AG10803 (cell line): ENCODE results near the gene HMGCS2.
"Not testable (repeated sequence)": the region's sequence is repeated elsewhere in the genome, so short reads cannot be mapped to it uniquely, and the experiment has no call there.

Source experiments
- DNase-seq: peaks from one replicate; pipeline ENCODE4 v3.0.0; 2010; ENCODE audit warnings: low read depth
- H3K4me3 ChIP-seq: 2 replicates; pipeline ENCODE4 v1.5.1; 2011; ENCODE audit warnings: mild to moderate bottlenecking, low read length, control low read depth
- TF ChIP-seq, protein P1 (sequence below): conservative IDR thresholded peaks from 2 replicates; pipeline ENCODE4 v1.5.1; 2011; ENCODE audit warnings: mild to moderate bottlenecking, low read length, control low read depth, inconsistent platforms

HMGCS2 gene

DNA sequence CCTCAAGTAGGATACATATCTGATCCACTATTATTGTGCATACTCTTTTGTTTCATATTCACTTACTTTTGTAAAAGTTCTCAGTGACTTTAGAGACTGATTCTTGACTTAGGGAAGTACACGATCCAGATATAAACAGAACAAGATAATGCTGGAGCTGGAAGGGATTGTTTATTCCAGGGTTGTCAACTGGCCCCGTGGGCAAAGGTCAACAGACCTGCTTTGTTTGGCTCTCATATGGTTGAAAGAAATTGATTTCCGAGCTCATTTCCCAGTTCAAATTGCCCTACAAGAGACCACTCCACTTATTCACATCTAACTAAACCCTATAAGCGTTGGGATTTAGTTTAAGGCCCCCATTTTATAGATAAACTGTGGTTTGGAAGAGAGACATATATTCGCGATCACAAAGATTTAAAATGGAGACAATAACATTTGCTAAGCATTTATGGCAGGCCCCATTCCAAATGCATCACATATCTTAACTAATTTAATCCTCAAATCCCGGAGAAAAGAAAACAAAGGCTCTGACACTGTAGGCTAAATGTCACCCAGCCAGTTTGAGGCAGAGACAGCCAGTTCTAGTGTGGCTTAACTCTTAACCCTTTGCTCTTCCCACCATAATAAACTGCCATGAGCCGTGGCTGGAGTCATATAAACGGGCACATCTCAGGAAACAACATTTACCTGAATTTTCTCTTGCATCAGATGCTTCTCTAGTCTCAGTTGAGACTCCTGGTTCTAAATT, 21.9 kb upstream of the HMGCS2 start:
- H3K4me3 ChIP-seq = no peak overlapping the region
- TF ChIP-seq, protein P1, sequence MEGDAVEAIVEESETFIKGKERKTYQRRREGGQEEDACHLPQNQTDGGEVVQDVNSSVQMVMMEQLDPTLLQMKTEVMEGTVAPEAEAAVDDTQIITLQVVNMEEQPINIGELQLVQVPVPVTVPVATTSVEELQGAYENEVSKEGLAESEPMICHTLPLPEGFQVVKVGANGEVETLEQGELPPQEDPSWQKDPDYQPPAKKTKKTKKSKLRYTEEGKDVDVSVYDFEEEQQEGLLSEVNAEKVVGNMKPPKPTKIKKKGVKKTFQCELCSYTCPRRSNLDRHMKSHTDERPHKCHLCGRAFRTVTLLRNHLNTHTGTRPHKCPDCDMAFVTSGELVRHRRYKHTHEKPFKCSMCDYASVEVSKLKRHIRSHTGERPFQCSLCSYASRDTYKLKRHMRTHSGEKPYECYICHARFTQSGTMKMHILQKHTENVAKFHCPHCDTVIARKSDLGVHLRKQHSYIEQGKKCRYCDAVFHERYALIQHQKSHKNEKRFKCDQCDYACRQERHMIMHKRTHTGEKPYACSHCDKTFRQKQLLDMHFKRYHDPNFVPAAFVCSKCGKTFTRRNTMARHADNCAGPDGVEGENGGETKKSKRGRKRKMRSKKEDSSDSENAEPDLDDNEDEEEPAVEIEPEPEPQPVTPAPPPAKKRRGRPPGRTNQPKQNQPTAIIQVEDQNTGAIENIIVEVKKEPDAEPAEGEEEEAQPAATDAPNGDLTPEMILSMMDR = no peak
- no peak for DNase-seq

GRCh38 chr1:119787776-119788175, 19.1 kb upstream of the HMGCS2 start:
- TF ChIP-seq, protein P1 = no peak
- DNase-seq = peak; percentile 51
- H3K4me3 ChIP-seq = no peak overlapping the region

GRCh38 chr1:119786473-119787050, 17.9 kb upstream of the HMGCS2 start:
- DNase-seq, H3K4me3 ChIP-seq: not testable (repeated sequence)

- not testable (repeated sequence) for DNase-seq, H3K4me3 ChIP-seq
Measured at GRCh38 chr1:119786046-119786445, 17.3 kb upstream of the HMGCS2 start.

DNA sequence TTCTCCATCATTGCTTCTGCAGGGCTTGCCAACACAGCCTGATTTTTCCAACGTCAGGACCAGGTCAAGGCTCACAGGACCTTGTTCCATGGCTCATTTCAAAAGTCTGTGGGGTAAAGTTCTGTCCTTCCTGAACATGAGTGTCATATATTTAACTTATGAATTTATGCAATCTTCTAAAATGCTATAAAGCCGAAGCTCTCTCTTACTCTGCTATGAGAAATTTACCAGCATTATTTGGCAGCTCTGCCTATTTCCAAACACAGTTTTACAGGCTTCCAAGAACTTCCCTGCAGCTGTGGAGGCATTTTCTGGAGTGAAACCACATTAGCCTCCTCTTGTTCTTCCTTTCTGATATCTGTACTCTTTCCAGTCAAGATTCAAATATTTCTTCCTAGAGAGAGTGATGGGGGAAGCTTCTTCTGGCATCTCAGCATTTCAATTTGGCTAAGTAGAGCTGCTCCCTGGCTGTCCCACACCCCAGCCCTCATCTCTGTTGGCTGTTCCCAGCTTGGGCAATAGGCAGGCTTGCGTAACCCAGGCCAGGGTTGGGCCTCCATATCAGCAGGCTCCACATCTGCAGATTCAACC, 15.6 kb upstream of the HMGCS2 start:
- TF ChIP-seq, protein P1 = no peak
- no peak overlapping the region for H3K4me3 ChIP-seq
- peak; percentile 65 for DNase-seq

GRCh38 chr1:119783354-119784185, 14.9 kb upstream of the HMGCS2 start:
- TF ChIP-seq, protein P1 = no peak
- peak; percentile 12 for DNase-seq
- no peak overlapping the region for H3K4me3 ChIP-seq

DNA sequence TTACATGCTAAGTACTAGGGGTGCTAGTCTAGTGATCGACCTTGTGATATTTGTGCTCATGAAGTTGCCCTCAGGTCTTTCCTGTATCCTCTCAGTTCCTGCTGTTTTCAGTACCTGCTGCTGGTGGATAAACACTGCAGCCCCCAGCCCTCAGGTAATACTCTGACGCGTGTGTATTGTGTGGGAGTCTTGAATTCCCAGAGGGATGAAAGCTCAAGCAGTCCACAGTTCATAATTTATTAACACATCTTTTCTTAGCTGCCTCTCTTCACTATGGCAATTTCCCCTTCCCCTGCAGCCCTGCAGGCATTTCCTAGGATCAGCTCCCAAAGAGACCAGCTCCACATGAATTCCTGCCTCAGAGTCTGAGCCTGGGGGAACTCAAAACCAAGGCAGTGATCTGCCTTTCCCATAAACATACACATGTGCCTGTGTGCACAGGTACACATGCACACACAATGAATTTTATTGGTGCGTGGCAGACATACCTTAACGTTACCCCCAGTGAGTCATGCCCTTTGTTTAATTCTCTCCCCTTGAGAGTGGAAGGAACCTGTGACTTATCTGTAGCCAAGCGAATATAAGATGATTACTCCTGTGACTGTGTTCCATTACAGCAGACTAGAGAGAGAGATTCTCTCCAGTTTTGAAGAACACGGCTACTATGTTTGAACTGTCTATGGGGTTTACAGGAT, 14.1 kb upstream of the HMGCS2 start:
- H3K4me3 ChIP-seq = no peak overlapping the region
- DNase-seq = no peak
- TF ChIP-seq, protein P1 = no peak
